ENCODE measurements around the gene ZNF521. TPM values are rescaled to one million over a fixed set of nuclear protein-coding genes. Genes with fewer than 3 reads are reported as not detected.

Gene ZNF521
- polyA plus RNA-seq, 1 experiment: 25.9 TPM

DNA sequence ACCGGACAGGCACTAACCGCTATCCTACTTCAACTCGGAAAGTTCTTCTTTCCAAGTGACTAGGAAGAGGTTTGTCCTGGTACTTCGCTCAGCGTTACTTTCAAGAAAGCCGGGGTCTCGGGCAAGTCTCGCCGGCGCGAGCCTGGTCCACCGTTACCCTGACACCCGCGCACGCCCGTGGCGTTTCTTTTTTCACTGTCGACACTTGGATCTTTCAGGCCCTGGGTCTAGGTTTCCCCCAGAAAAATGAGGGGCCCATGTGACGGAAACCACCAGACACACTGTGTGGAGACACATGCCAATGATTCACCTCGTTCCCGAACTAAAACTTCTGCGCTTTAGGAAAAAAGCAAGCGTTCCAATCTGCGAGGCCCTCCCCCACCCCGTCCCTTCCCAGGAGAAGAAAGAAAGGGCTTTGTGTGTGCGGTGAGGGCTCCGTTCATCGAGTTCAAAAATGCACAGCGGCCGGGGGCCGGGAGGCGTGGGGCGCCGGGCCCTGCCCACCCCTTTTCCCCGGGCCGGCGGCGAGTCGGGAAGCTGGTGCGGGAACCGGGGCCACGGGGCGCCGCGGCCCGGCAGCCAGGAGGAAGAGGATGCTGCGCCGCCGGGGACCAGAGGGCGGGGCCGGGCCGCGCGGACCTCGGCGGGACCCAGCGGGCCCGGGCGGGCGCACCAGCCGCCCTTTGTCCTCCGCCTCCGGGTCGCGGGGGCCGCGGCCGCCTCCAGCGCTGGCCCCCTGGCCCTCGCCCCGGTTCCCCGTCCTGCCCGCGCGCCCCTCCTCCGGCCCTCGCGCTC is 2.6 kb downstream of the ZNF521 start:
- peak overlapping the region; percentile 68 for H3K27ac ChIP-seq (ENCODE audit: low read depth, low read length)
- TF ChIP-seq, protein P1, sequence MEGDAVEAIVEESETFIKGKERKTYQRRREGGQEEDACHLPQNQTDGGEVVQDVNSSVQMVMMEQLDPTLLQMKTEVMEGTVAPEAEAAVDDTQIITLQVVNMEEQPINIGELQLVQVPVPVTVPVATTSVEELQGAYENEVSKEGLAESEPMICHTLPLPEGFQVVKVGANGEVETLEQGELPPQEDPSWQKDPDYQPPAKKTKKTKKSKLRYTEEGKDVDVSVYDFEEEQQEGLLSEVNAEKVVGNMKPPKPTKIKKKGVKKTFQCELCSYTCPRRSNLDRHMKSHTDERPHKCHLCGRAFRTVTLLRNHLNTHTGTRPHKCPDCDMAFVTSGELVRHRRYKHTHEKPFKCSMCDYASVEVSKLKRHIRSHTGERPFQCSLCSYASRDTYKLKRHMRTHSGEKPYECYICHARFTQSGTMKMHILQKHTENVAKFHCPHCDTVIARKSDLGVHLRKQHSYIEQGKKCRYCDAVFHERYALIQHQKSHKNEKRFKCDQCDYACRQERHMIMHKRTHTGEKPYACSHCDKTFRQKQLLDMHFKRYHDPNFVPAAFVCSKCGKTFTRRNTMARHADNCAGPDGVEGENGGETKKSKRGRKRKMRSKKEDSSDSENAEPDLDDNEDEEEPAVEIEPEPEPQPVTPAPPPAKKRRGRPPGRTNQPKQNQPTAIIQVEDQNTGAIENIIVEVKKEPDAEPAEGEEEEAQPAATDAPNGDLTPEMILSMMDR (IDR thresholded peaks at IDR 0.05; ENCODE audit: low read depth, low read length): no peak
- H3K9me3 ChIP-seq (ENCODE audit: control insufficient read depth, insufficient read depth, low read length): no peaks in the 10 kb centered on the region
- H3K27me3 ChIP-seq (ENCODE audit: control insufficient read depth, insufficient read depth, low read length): peaks cover 7% of the 10 kb centered on the region
- CTCF ChIA-PET: interaction anchor here (0.6 to 1.0 kb wide), 2 partner anchors 42 to 343 kb away, joined by 3 read pairs; no protein-coding TSS in a partner anchor
- peak overlapping the region; percentile 87 for H3K4me3 ChIP-seq (ENCODE audit: low read depth, low read length)
- POLR2A ChIA-PET: interaction anchor here (0.6 to 0.7 kb wide), 2 partner anchors 35 to 207 kb away, joined by 3 to 4 read pairs; no protein-coding TSS in a partner anchor
- peak; percentile 6 for DNase-seq (ENCODE audit: low read depth, low spot score)

- Histone ChIP-seq H3K27ac (ENCODE audit: low read depth, low read length) (peak overlapping the region; percentile 68), H3K9me3 (ENCODE audit: control insufficient read depth, insufficient read depth, low read length) (no peaks in the 10 kb centered on the region), H3K4me3 (ENCODE audit: low read depth, low read length) (peak overlapping the region; percentile 87), H3K27me3 (ENCODE audit: control insufficient read depth, insufficient read depth, low read length) (no peaks in the 10 kb centered on the region)
- POLR2A ChIA-PET: interaction anchor here (1.1 kb wide), 1 partner anchor 64 kb away, joined by 3 read pairs; no protein-coding TSS in a partner anchor
- no peak for DNase-seq (ENCODE audit: low read depth, low spot score)
- CTCF ChIA-PET: interaction anchor here (0.6 to 1.0 kb wide), 2 partner anchors 41 to 342 kb away, joined by 3 read pairs; no protein-coding TSS in a partner anchor
- TF ChIP-seq, protein P1 (IDR thresholded peaks at IDR 0.05; ENCODE audit: low read depth, low read length): no peak
These were observed 3.4 kb downstream of the ZNF521 start for GRCh38 chr18:25348386-25349130.

- Histone ChIP-seq H3K4me3 (ENCODE audit: low read depth, low read length) (no peak overlapping the region), H3K27ac (ENCODE audit: low read depth, low read length) (no peak overlapping the region), H3K9me3 (ENCODE audit: control insufficient read depth, insufficient read depth, low read length) (no peaks in the 10 kb centered on the region), H3K27me3 (ENCODE audit: control insufficient read depth, insufficient read depth, low read length) (no peaks in the 10 kb centered on the region)
- DNase-seq (ENCODE audit: low read depth, low spot score): no peak
- ChIA-PET POLR2A (no interaction called here), CTCF (interaction anchor here (0.6 to 1.0 kb wide), 2 partner anchors 203 to 620 kb away, joined by 3 to 4 read pairs; no protein-coding TSS in a partner anchor)
- TF ChIP-seq, protein P1 (IDR thresholded peaks at IDR 0.05; ENCODE audit: low read depth, low read length): no peak
These were observed 5.4 kb downstream of the ZNF521 start for GRCh38 chr18:25346561-25346960.

DNA sequence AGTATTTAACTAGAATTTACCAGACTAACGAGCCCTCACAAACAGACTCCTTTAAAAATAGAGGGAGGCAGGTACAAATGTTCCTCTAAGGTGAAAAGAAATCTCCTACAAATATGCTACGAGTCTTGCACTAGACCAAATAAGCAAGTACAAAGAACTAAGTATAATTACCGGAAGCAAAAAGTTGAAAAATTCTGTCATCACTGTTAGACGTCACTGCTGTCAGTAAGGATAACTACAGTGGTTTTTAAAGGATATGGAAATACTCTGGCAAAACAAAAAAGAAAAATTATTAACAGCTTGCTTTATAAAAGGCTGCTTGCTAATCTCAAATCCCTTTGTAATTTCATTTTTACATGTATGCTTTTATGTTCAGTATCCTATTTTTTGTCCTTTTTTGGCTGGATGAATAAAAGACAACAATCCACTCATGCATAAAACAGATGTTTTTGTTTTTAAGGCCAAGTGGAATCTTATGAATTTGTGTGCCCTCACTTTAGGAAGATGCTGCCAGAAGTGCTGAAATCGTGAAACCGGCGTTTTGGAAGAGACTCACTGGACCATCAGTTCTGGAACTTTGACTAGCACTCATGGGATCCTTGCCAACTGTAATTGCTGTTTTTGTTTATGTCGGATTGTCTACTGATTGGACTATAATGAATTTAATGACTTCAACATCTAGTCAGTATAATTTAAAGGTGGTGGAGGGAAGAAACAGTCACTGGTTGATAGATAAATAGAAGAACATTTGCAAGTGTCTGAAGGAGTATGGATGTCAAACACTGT is 6.7 kb downstream of the ZNF521 start:
- TF ChIP-seq, protein P1 (IDR thresholded peaks at IDR 0.05; ENCODE audit: low read depth, low read length): no peak
- no peak for DNase-seq (ENCODE audit: low read depth, low spot score)

More for the DNA sequence above, 6.7 kb downstream of the ZNF521 start:
- Histone ChIP-seq H3K27me3 (ENCODE audit: control insufficient read depth, insufficient read depth, low read length) (no peaks in the 10 kb centered on the region), H3K9me3 (ENCODE audit: control insufficient read depth, insufficient read depth, low read length) (no peaks in the 10 kb centered on the region), H3K4me3 (ENCODE audit: low read depth, low read length) (no peak overlapping the region), H3K27ac (ENCODE audit: low read depth, low read length) (no peak overlapping the region)
- ChIA-PET CTCF (interaction anchor here (0.6 to 1.0 kb wide), 3 partner anchors 35 to 202 kb away, joined by 4 to 5 read pairs (median 4); no protein-coding TSS in a partner anchor), POLR2A (no interaction called here)

Measured in AG04450 (cell line).